Stimulated activated naive CD8-positive, alpha-beta T cell treated with anti-CD3 and anti-CD28 coated beads, Interleukin-15, Interleukin-2, amounts not matched to agents 100 U/mL and 50 U/mL, for 24 hours (primary cell): ENCODE results near the gene WNT5B.
A peak's percentile ranks its signal among the peaks of the same experiment; 100 is the strongest.
"Not testable (repeated sequence)": the region's sequence is repeated elsewhere in the genome, so short reads cannot be mapped to it uniquely, and the experiment has no call there.

Source experiments
- ATAC-seq: fragments of 150-1000 bp; cut with Tn5 transposase; one replicate; pipeline ENCODE4 v1.10.0; 2021
- DNase-seq: peaks from one replicate; pipeline ENCODE4 v3.0.0; 2021

Gene WNT5B

GRCh38 chr12:1691123-1692007 lies 62.3 kb downstream of the WNT5B start:
- DNase-seq = peak; percentile 51
- ATAC-seq = peak; percentile 30

- DNase-seq = no peak
- ATAC-seq = no peak
These were observed 63.2 kb downstream of the WNT5B start for GRCh38 chr12:1692226-1692625.

GRCh38 chr12:1692895-1693610 lies 64.0 kb downstream of the WNT5B start:
- no peak for DNase-seq
- no peak for ATAC-seq

GRCh38 chr12:1695097-1695496 lies 66.1 kb downstream of the WNT5B start:
- not testable (repeated sequence) for ATAC-seq, DNase-seq

- no peak for DNase-seq
- no peak for ATAC-seq
These were observed 67.0 kb downstream of the WNT5B start for GRCh38 chr12:1695886-1696670.

GRCh38 chr12:1696800-1697199 lies 67.8 kb downstream of the WNT5B start:
- DNase-seq (no peak), ATAC-seq (no peak)
